ENCODE data around the gene PGAP6.
"Not testable (repeated sequence)": the region's sequence is repeated elsewhere in the genome, so short reads cannot be mapped to it uniquely, and the experiment has no call there.

Gene PGAP6

GRCh38 chr16:378113-378820, 3.5 kb downstream of the PGAP6 start:
- not testable (repeated sequence) for DNase-seq (ENCODE audit: low read depth)

DNA sequence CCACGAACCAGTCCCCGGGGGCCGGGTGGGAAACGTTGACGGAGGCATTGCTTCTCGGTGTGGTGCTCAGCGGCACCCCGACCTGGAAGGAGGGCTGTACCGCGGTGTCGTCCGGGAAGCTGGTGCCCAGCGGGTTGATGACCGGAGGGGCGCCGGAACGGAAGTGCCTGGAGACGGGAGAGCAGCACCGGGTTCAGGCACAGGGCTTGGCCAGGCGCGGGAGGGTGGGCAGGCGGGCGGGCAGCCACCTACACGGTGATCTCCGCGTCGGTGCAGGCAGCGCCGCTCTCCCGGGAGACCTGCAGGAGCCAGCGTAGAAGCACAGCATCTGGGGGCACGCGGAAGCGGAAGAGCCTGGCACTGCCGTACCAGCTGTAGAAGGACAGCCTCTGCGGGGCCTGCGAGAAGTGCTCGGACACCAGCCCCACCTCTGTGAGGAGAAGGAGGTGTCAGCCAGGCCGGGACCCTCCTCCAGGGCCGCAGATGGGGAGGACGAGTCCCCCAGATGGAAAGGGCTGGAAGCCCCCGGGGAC, 4.3 kb downstream of the PGAP6 start:
- DNase-seq (ENCODE audit: low read depth): no peak

- DNase-seq (ENCODE audit: low read depth): no peak
Observed at GRCh38 chr16:376817-377418, 4.9 kb downstream of the PGAP6 start.

- DNase-seq (ENCODE audit: low read depth): no peak
Observed at GRCh38 chr16:375927-376816, 5.6 kb downstream of the PGAP6 start.

- DNase-seq (ENCODE audit: low read depth): no peak
Observed at GRCh38 chr16:375212-375611, 6.6 kb downstream of the PGAP6 start.

DNA sequence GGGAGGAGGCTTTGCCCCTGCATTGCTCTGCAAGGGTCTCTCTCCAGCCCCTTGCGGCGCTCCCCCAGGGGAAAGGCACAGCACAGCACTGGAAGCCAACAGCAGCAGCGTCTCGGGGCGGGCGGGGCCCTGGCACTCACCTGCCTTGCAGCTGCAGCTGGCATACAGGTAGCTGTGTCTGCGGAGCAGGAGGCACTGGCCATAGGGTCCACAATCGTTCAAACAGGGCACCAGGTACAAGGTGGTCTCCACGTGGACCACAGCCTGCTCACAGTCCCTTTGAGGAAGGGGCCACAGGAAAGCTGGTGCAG, 7.2 kb downstream of the PGAP6 start:
- no peak for DNase-seq (ENCODE audit: low read depth)

GRCh38 chr16:373848-374615, 7.7 kb downstream of the PGAP6 start:
- DNase-seq (ENCODE audit: low read depth): no peak

- DNase-seq (ENCODE audit: low read depth): no peak
Observed at GRCh38 chr16:373020-373598, 8.7 kb downstream of the PGAP6 start.

GRCh38 chr16:372302-372983, 9.3 kb downstream of the PGAP6 start:
- no peak for DNase-seq (ENCODE audit: low read depth)

GRCh38 chr16:371515-372301, 10.1 kb downstream of the PGAP6 start:
- no peak for DNase-seq (ENCODE audit: low read depth)

DNA sequence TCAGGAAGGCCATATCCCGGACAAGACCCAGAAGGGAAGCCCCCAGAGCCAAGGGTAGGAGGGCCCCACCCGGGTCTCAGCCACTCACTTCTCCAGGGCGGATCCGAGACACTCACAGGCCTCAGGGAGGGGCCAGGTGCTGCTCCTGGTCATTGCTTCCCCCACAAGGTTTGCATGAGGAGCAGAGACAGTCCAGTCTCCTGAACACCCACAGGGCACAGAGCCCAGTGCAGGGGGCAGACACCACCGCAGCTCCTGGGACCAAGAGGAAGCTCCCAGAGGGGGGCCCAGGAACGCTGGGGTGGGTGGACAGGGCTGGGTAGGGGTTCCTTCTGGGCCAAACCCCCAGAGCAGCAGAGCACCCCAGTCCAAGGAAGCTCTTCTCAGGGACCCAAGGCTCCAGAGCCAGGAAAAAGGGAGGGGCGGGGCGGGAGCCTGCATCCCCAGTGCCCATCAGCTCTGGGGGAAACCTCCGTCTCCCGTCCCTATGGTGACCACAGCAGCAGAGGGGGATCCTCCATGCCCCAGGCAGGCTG, 10.7 kb downstream of the PGAP6 start:
- DNase-seq (ENCODE audit: low read depth): no peak

DNA sequence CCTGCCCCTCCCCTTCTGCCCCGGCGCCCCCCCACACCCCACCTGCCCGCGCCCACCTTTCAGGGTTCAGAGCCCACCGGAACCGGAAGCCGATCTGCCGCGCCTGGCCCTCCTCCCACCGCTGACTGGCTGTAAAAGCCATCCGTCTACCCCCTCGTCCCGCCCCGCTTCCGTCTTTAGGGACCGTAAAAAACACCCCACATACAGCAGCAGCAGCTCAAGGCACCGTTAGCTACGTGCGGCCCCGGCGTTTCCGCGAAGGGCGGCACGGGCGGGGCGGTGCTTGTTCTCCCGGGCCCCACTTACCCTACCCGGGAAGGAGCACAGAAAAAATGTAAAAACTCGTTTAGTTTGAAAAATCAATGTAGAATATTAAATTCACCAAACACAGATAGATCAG, 11.3 kb downstream of the PGAP6 start, which contains the start of gene MRPL28:
Gene MRPL28, minus strand, starts transcription at position 96 of the 400 bp plus-strand sequence. CDS start 320 bp downstream, outside the sequence.
- peak; percentile 72 for DNase-seq (ENCODE audit: low read depth)

GRCh38 chr16:369866-370436, 11.8 kb downstream of the PGAP6 start:
- DNase-seq (ENCODE audit: low read depth): no peak

- DNase-seq (ENCODE audit: low read depth): no peak
Observed at GRCh38 chr16:369275-369865, 12.4 kb downstream of the PGAP6 start.

DNA sequence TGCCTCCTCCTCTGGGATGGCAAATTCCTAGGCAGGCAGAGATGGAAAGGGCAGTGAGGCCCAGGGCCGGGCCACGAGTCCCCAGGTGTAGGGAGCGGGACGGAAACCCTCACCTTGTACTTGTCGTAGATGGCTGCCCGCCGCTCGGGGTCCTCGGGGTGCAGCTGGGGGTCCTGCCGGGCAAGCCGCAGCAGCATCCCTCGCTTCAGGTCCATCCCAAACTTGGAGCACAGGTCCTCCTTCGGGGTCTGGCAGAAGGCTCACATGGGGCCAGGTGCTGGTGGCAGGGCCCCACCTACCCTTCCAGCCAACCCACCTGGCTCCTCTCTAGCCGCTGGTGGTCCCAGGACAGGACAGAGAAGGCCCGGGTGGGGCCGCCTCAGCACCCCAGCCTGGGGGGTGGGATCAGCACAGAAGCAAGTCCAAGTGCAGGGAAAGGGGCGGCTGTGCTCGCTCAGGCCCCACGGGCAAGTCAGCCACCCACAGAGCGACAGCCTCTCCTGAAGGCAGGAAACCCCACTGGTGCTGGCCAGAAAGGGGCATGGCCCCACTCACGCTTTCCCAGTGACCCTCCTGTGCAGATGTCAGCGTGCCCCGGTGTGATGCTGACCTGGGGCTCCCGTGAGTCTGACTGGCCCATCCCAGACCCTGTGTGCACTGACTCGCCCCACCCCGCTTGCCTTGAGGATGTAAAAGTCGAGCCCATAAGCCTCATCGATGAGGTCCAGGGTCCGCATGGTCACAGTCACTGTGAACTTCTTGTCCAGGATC, 13.2 kb downstream of the PGAP6 start:
- DNase-seq (ENCODE audit: low read depth): no peak

DNA sequence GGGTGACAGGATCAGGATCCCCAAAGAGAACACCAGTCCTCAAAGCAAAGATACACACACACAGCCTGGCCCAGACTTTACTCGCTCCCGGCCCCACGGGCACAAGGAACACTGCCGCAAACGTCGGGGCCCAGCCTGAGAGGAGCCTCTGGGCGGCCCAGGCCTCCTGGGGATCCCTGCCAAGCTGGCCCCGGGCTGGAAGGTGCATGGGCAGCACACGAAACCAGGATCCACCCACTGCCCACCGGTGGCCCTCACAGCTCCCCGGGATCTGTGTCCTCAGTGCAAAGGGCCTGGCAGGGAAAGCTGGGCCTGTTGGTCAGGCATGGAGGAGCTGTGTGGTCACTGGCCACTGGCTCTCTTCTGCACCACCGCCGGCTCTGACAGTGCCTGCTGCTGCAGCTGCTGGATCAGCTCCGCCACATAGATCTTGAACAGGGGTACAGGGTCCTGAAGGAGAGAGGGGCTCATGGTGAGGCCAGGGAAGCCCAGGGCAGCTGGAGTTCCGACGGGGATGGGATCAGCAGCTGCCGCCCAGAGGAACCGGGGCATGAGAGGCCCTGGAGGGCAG, 14.4 kb downstream of the PGAP6 start:
- DNase-seq (ENCODE audit: low read depth): no peak

DNA sequence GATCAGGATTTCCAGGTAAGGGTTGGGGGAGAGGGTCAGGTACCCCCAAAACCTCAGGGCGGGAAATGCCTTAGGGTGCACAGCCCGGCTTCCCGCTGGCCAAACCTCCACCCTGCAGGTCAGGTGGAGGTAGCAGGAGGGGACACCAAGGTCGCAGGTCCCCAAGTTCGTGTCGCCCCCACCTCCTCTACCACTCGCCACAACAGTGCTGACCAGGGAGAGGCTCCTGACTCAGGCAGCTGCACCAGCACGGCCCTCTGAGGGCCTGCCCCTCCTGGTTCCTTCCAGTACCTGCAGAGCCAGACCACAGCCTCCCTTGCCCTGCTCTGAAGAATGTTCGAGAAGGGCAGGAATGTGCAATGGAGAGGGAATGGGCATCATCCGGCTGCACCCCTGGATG, 15.3 kb downstream of the PGAP6 start:
- no peak for DNase-seq (ENCODE audit: low read depth)

All from GM04503 (cell line).